Measurements from ENCODE around the gene CRACR2A. TPM values are rescaled to one million over a fixed set of nuclear protein-coding genes. Genes with fewer than 3 reads are reported as not detected.

Gene CRACR2A
- total RNA-seq, 2 experiments from 2014 or later, result 33.2 to 33.5 TPM

- CTCF ChIA-PET, result no interaction called here
- POLR2A ChIA-PET, result no interaction called here
These were observed 121.7 kb downstream of the CRACR2A start for GRCh38 chr12:3631272-3631637.

- ChIA-PET CTCF (no interaction called here), POLR2A (no interaction called here)
These were observed 122.2 kb downstream of the CRACR2A start for GRCh38 chr12:3630621-3631271.

GRCh38 chr12:3630111-3630510, 122.8 kb downstream of the CRACR2A start:
- POLR2A ChIA-PET, result no interaction called here
- CTCF ChIA-PET, result interaction anchor here (0.6 kb wide), 1 partner anchor 208 kb away, joined by 3 read pairs; no protein-coding TSS in a partner anchor

- CTCF ChIA-PET, result interaction anchor here (0.6 kb wide), 1 partner anchor 208 kb away, joined by 3 read pairs; no protein-coding TSS in a partner anchor
These were observed 123.7 kb downstream of the CRACR2A start for GRCh38 chr12:3629057-3629830.

GRCh38 chr12:3628629-3629028, 124.3 kb downstream of the CRACR2A start:
- POLR2A ChIA-PET, result no interaction called here
- CTCF ChIA-PET, result no interaction called here

More at GRCh38 chr12:3629057-3629830, 123.7 kb downstream of the CRACR2A start:
- POLR2A ChIA-PET, result no interaction called here

- POLR2A ChIA-PET, result no interaction called here
- CTCF ChIA-PET, result no interaction called here
These were observed 125.6 kb downstream of the CRACR2A start for GRCh38 chr12:3627336-3627735.

GRCh38 chr12:3624273-3624672, 128.6 kb downstream of the CRACR2A start:
- ChIA-PET POLR2A (no interaction called here), CTCF (no interaction called here)

- POLR2A ChIA-PET, result no interaction called here
- CTCF ChIA-PET, result interaction anchor here (1.0 kb wide), 1 partner anchor 323 kb away, joined by 3 read pairs; no protein-coding TSS in a partner anchor
These were observed 129.9 kb downstream of the CRACR2A start for GRCh38 chr12:3622822-3623690.

- ChIA-PET CTCF (interaction anchor here (0.6 to 1.0 kb wide), 2 partner anchors 208 to 322 kb away, joined by 3 read pairs; no protein-coding TSS in a partner anchor), POLR2A (no interaction called here)
These were observed 130.7 kb downstream of the CRACR2A start for GRCh38 chr12:3622021-3622821.

GRCh38 chr12:3620856-3621255, 132.1 kb downstream of the CRACR2A start:
- CTCF ChIA-PET, result interaction anchor here (0.7 kb wide), 1 partner anchor 8 kb away, joined by 3 read pairs; no protein-coding TSS in a partner anchor
- POLR2A ChIA-PET, result no interaction called here

- POLR2A ChIA-PET, result no interaction called here
- CTCF ChIA-PET, result no interaction called here
These were observed 135.3 kb downstream of the CRACR2A start for GRCh38 chr12:3617565-3617964.

- CTCF ChIA-PET, result no interaction called here
These were observed 137.0 kb downstream of the CRACR2A start for GRCh38 chr12:3615862-3616261.

GRCh38 chr12:3614806-3615466, 138.0 kb downstream of the CRACR2A start:
- ChIA-PET CTCF (no interaction called here), POLR2A (no interaction called here)

More at GRCh38 chr12:3615862-3616261, 137.0 kb downstream of the CRACR2A start:
- POLR2A ChIA-PET, result no interaction called here

GRCh38 chr12:3613641-3614395, 139.1 kb downstream of the CRACR2A start:
- POLR2A ChIA-PET, result no interaction called here

GRCh38 chr12:3611860-3612703, 140.8 kb downstream of the CRACR2A start:
- CTCF ChIA-PET, result interaction anchor here (1.3 to 1.7 kb wide), 2 partner anchors 192 to 312 kb away, joined by 3 to 4 read pairs; no protein-coding TSS in a partner anchor
- POLR2A ChIA-PET, result no interaction called here

More at GRCh38 chr12:3613641-3614395, 139.1 kb downstream of the CRACR2A start:
- CTCF ChIA-PET, result interaction anchor here (0.5 kb wide), 1 partner anchor 7 kb away, joined by 3 read pairs; no protein-coding TSS in a partner anchor

- POLR2A ChIA-PET, result no interaction called here
- CTCF ChIA-PET, result no interaction called here
These were observed 145.1 kb downstream of the CRACR2A start for GRCh38 chr12:3607821-3608220.

- CTCF ChIA-PET, result no interaction called here
- POLR2A ChIA-PET, result no interaction called here
These were observed 145.7 kb downstream of the CRACR2A start for GRCh38 chr12:3607039-3607720.

Data from activated CD8-positive, alpha-beta memory T cell treated with anti-CD3 and anti-CD28 coated beads for 36 hours (primary cell).